GM20000 (cell line): ENCODE data around the gene ZNF521.

Source experiments
- DNase-seq: peaks from one replicate; pipeline ENCODE4 v3.0.0; 2012; ENCODE audit warnings: low spot score
- TF ChIP-seq, protein P1 (sequence below): IDR thresholded peaks from 2 replicates; pipeline ENCODE4 v1.5.1; 2012; ENCODE audit warnings: mild to moderate bottlenecking, control low read depth; ENCODE audit errors: extremely low read depth, missing control alignments

The ZNF521 gene

DNA sequence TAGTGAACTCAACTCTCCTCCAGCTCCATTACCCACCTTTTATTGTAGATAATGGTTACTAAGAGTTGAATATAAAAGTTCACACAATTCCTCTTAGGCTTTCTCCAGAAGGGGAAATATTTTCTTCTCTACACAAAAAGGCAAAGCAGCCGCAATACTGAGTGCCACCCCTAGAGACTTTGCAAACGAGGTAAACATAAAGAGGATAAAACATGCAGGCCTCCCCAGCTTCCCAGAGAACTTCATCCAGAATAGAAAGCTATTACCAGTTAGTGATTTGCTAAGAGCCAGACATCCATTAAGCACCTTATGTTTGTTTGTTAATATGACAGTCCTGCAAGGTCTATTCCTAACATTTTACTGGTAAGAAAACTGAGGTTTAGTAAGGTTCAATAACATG lies 17.4 kb downstream of the ZNF521 start:
- no peak for DNase-seq
- TF ChIP-seq, protein P1, sequence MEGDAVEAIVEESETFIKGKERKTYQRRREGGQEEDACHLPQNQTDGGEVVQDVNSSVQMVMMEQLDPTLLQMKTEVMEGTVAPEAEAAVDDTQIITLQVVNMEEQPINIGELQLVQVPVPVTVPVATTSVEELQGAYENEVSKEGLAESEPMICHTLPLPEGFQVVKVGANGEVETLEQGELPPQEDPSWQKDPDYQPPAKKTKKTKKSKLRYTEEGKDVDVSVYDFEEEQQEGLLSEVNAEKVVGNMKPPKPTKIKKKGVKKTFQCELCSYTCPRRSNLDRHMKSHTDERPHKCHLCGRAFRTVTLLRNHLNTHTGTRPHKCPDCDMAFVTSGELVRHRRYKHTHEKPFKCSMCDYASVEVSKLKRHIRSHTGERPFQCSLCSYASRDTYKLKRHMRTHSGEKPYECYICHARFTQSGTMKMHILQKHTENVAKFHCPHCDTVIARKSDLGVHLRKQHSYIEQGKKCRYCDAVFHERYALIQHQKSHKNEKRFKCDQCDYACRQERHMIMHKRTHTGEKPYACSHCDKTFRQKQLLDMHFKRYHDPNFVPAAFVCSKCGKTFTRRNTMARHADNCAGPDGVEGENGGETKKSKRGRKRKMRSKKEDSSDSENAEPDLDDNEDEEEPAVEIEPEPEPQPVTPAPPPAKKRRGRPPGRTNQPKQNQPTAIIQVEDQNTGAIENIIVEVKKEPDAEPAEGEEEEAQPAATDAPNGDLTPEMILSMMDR = no peak

DNA sequence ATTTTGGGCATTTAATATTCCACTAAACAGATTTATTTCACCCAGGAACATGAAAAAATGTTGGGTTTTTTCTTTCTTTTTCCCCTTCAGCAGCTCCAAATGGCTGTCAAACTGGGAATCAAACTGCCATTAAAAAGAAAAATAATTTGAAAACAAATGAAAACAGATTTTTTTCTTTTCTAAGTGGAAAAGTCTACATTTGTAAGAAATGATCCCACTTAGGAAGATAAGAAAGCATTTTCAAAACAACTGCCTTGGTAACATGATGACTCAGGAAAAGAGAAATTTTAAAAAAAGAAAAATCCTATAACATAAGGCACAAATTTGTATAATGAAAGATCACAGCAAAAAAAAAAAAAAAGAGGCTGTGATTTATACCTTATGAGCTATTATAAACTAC lies 20.0 kb downstream of the ZNF521 start:
- DNase-seq = no peak
- TF ChIP-seq, protein P1 = no peak

DNA sequence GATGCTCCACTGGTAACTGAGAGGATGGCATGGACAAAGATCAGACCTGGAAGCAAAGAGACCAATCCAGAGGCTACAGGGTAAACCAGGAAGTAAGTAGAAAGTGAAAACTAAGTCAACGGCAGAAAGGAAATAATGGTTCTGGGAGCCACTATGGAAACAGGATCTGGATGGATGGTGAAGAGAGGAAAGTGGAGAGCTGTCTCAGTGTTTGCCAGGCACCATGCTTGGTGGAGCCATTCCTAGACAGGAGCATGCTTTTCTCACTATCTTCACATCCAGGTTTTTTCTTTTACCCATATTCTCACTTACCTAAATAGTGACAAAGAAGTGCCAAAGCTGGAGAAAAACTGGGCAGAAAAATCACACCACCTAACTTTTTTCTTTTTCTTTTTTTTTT lies 22.2 kb downstream of the ZNF521 start:
- TF ChIP-seq, protein P1 = no peak
- no peak for DNase-seq

DNA sequence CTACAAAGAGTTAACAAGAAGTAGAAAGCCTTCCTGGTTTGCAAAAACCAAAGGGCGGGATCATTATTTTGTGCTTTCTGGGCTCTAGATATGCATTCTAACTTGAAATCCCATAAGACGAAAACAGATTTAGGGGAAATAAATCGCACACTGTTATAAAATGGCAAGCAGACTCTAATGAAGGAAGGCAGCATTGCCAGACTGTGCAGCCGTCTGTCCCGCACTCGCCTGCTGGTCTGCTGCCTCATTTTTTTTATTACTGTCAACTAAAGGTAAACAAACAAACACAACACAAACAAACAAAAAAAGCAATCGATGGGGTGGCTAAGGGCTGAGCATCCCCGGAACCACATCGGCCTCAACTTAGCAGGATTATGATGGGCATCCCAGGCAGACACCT lies 24.4 kb downstream of the ZNF521 start:
- TF ChIP-seq, protein P1 = no peak
- DNase-seq = no peak

DNA sequence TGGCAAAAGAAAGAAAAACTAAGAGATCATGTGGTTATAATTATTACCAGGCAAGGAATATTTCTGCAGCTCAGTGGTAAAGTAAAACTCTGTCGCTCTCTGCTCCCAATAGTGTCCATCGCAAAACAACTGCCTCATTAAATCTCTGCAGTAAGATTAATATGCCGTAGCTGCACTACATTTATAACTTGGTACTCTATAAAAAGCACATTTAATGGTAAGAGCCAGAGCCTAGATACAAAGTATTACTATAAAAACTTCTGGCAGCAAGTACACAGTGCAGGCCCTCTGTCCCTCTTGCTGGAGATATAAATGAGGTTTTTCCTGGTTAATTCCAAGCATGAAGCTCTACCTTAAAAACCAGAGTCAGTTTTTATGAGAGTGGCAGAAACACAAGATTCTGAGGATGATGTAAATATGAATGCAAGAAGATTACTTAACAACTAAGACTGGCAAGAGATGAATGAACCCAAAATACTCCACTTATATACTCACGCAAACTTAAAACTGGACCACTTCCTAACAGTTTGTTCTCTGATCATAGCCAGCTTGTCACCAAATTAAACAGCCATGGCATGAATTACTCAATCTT lies 25.5 kb downstream of the ZNF521 start:
- TF ChIP-seq, protein P1 = no peak
- no peak for DNase-seq

DNA sequence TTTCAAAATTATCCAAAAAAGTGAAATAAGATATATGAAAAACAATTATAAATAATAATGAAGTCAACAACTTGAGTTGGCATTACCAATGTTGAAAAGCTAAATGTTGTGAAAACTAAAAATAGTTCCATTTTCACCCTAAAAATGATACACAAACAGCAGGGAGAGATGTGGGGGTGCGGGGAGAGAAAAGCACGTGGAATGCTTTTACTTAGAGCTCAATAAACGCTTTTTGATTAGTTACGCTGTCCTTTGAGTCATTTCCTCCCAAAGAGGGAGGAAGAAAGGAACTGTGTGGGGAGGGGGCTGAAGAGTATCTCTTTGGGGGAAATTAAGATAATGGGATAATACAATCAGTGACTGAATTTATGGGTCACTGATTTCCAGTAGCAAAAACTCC lies 29.2 kb downstream of the ZNF521 start:
- DNase-seq = no peak
- TF ChIP-seq, protein P1 = no peak

DNA sequence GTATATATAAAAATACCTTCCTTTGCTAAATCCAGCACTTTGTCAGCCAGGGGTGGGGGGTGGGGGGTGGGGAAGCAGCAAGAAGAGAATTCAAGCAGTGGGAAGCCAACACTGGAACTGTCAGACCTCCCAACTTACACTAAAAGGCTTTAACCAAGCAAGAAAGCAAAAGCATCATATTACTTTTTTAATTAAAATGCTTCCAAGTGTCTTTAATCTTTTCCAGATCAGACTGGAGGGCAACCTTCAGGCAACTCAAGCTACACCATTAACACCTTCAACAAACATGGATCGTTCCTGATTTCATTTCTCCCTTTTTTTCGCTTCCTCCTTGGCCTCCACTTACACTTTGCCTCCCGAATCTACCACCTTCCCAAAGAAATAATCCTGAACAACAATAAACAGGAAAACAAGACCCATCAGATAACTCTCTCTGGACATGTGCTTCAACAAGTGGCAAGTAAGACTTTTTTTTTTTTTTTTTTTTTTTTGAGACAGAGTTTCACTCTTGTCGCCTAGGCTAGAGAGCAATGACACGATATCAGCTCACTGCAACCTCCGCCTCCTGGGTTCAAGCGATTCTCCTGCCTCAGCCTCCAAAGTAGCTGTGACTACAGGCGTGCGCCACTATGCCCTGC lies 35.5 kb downstream of the ZNF521 start:
- no peak for DNase-seq
- TF ChIP-seq, protein P1 = no peak
